HEK293T (cell line): Measurements from ENCODE around the gene SLC26A8.

Source experiments
- BHLHE40 ChIP-seq: fragments of 450-650 bp; IDR thresholded peaks from 2 replicates; pipeline ENCODE4 v1.6.1; 2016; ENCODE audit warnings: mild to moderate bottlenecking, moderate library complexity, borderline replicate concordance
- ELF4 ChIP-seq: fragments of 450-650 bp; IDR thresholded peaks from 2 replicates; pipeline ENCODE4 v1.6.1; 2017; ENCODE audit warnings: antibody characterized with exemption
- FOXA1 ChIP-seq: fragments of 450-650 bp; IDR thresholded peaks from 2 replicates; pipeline ENCODE4 v1.6.1; 2016; ENCODE audit warnings: mild to moderate bottlenecking
- FOXM1 ChIP-seq: fragments of 450-650 bp; IDR thresholded peaks from 2 replicates; pipeline ENCODE4 v1.6.1; 2017; ENCODE audit warnings: mild to moderate bottlenecking, borderline replicate concordance
- HDGF ChIP-seq: fragments of 450-650 bp; IDR thresholded peaks from 2 replicates; pipeline ENCODE4 v1.6.1; 2017; ENCODE audit warnings: antibody characterized with exemption, borderline replicate concordance
- L3MBTL2 ChIP-seq: fragments of 450-650 bp; conservative IDR thresholded peaks from 2 replicates; pipeline ENCODE4 v1.6.1; 2016; ENCODE audit warnings: mild to moderate bottlenecking
- LEF1 ChIP-seq: fragments of 450-650 bp; IDR thresholded peaks from 2 replicates; pipeline ENCODE4 v1.6.1; 2017; ENCODE audit warnings: mild to moderate bottlenecking, borderline replicate concordance
- SUZ12 ChIP-seq: fragments of 450-650 bp; IDR thresholded peaks from 2 replicates; pipeline ENCODE4 v1.6.1; 2016; ENCODE audit warnings: mild to moderate bottlenecking

DNA sequence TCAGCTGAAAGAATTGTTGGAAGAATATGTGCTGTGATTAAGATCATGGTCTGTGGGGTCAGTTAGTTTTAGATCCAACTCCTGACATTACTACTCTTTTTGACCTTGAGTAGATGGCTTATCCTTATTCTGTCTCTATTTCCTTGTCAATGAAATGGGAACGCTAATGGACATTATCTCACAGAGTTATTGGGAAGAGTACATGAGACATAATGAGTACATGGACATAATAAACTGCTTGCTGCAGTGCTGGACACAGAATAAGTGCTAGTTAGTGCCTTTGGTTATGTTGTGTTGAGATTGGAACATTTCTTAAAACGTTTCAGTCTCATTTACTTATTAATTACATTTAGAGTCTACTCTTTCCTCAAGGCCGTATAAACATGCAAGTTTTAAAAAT, 45.8 kb upstream of the SLC26A8 start:
- no peak for TF ChIP-seq FOXA1
- no peak for TF ChIP-seq ELF4
- TF ChIP-seq BHLHE40: no peak
- TF ChIP-seq FOXM1: no peak
- TF ChIP-seq SUZ12: no peak
- TF ChIP-seq HDGF: no peak
- no peak for TF ChIP-seq LEF1
- TF ChIP-seq L3MBTL2: no peak
